Jurkat, Clone E6-1 (cell line): ENCODE results near the gene MIAT.

Source experiments
- DNase-seq: peaks from one replicate; pipeline ENCODE4 v3.0.0-alpha.2; 2011; ENCODE audit warnings: low read depth, low spot score
- H3K4me3 ChIP-seq: 2 replicates; pipeline ENCODE4 v1.5.1; 2011; ENCODE audit warnings: mild to moderate bottlenecking, low read length, control low read depth, moderate library complexity

MIAT gene

GRCh38 chr22:26660961-26661578, 3.7 kb downstream of the MIAT start:
- DNase-seq, result no peak
- no peak overlapping the region for H3K4me3 ChIP-seq

- H3K4me3 ChIP-seq, result no peak overlapping the region
These were observed 4.8 kb downstream of the MIAT start for GRCh38 chr22:26662160-26662559.

DNA sequence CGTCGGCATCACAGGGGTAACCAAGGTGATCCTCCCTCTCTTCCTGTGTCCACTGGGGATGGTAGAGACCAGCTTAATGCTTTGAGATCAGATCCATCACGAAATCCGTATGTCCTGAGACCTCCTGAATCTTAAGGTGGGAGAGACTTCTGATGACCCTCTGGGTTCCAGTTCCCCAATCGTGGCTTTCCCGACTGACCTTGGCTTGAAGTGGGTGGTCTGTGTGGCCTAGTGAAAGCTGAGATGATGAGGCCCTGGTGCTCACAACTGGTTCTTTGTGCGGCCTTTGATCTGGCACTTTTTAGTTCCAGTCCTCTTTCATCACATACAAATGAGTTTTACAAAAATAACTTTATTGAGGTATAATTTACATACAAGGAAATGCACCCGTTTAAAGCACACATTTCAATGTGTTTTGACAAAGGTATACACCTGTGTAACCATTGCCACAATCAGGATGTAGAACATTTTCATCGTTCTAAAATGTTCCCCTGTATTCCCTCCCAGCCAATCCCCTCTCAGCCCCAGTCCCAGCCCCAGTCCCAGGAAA, 6.1 kb downstream of the MIAT start:
- no peak overlapping the region for H3K4me3 ChIP-seq
- no peak for DNase-seq

More at GRCh38 chr22:26662160-26662559, 4.8 kb downstream of the MIAT start:
- no peak for DNase-seq

DNA sequence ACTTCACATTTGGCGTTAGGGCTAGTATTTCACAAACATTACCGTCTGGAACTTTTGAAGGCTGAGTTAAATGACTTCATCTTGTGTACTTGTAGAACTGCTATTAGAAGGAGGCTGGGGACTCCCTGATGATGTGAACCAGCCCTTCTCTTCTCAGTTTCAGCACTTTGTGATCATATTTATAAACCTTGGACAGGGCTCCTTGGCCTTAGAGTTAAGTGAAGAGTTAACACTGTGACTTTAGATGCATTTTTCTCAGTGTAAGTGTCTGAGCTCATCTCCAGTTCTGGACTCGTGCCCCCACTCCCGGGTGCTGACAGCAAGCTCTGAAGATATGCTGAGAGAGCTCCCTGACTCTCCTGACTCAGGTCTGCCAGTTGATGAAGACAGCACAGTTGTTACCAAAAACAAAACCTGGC, 8.4 kb downstream of the MIAT start:
- no peak for DNase-seq
- no peak overlapping the region for H3K4me3 ChIP-seq

- DNase-seq, result no peak
- no peak overlapping the region for H3K4me3 ChIP-seq
These were observed 9.8 kb downstream of the MIAT start for GRCh38 chr22:26667140-26667539.

DNA sequence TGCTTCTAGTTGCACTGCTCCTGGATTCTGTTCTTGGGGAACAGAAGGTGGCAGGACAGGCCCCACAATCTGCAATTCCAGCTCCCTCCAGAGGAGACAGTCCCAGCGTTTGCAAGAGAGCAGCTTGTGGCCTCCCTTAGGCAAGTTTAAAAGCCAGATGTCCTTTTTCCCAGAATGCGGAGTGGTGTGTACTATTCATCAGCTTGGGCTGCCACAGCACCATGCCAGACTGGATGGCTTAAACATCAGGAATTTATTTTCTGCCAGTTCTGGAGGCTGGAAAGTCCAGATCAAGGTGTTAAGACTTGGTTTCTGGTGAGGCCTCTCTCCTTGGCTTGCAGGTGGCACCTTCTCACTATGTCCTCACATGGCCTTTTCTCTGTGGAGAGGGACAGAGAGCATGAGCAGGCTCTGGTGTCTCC, 11.7 kb downstream of the MIAT start:
- no peak overlapping the region for H3K4me3 ChIP-seq
- peak; percentile 59 for DNase-seq

GRCh38 chr22:26670459-26670858, 13.1 kb downstream of the MIAT start:
- no peak for DNase-seq
- H3K4me3 ChIP-seq, result no peak overlapping the region

GRCh38 chr22:26671317-26672059, 14.1 kb downstream of the MIAT start:
- peak; percentile 75 for DNase-seq
- peak overlapping the region; percentile 29 for H3K4me3 ChIP-seq

- peak overlapping the region; percentile 95 for H3K4me3 ChIP-seq
- no peak for DNase-seq
These were observed 14.7 kb downstream of the MIAT start for GRCh38 chr22:26672060-26672471.

GRCh38 chr22:26672590-26673468, 15.4 kb downstream of the MIAT start:
- peak; percentile 97 for DNase-seq
- peak overlapping the region; percentile 95 for H3K4me3 ChIP-seq

DNA sequence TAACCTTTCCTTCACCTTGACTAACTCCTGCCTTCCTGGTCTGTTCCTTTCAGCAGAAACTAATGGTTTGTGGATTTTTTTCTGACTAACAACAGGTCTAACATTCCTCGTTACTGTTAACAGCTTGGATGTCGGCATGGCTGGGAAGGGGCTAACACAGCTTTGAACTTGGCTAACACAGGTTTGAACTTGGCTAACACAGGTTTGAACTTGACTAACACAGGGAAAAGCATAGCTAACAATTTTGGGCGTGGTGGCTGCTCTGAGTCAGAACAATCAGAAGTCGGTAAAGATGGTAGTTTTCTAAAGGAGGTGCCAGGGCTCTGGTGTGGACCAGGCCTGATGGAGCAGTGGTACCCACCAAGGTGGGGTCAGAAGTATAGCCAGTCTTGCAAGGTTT, 16.1 kb downstream of the MIAT start:
- DNase-seq, result no peak

DNA sequence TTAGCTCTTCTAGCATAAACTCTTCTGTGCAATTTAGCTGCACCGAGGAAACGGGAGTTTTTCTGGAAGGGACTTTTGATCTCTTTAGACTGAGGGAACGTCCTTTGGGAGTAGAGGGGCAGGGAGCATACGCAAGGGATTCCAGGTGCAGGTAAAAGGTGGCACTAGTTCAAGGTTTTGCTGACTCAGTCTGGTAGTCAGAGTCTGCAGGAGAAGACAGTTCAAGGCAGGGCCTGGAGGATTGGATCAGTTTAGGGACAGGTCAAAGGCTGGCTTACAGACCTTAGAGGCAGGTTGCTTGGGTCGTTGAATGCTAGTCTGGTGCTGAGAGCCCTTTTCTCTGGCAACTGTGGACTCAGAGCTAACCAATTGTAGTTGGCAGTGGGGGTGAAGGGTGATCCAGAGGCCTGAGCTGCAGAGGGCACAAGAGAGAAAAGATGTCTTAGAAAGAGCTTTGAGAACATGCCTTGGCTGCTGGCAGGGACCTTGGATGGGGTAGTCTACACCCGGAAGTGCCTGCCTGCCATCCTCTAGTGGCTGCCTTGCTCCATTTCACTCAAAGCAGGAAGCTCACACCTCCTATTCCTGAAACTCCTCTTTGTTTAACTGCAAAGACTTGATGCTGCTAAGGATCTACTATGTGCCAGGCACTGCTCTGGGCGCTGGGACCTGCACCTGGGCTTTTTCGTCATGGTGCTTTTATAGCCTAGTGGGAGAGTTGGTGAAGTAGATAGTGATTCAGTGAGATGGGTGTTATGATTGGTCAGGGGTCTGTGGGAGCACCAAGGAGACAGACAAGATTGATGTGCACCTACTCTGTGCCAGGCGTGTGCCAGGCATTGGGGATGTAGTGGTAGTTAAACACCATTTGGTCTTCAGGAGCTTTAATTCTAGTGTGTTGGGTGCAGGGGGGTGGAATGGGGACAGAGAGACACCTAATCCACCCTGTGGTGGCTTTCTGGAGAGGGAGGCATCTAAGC, 17.1 kb downstream of the MIAT start:
- H3K4me3 ChIP-seq, result peak overlapping the region; percentile 95
- peak; percentile 53 for DNase-seq

More for the DNA sequence above, 16.1 kb downstream of the MIAT start:
- H3K4me3 ChIP-seq, result peak overlapping the region; percentile 95

DNA sequence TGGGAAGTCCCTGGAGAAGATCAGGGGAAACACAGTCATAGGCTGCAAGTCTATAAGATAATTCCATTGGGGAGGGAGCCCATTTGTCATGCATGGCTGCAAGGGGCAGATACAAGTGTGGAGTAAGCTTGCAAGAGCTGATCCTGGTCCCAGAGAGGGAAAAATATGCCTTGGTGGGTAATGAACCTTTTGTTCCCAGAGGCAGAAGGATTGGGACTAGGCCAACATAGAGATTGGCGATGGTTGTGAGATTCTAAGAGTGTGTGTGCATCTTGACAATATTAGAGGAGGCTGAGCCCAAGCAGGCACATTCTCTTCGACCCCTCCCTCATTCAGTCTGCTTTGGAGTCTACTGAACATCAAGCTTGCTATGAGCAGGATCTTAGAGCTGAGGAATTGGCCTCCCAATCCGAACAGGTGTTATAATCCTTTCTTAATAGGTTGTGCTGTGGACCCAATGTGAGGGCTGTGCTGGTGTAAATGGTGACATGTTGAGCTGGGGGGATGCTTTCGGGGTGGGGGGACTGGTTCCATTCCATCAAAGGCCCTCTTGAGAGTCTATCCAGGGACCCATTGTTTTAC, 18.4 kb downstream of the MIAT start:
- DNase-seq, result no peak
- H3K4me3 ChIP-seq, result no peak overlapping the region

- DNase-seq, result no peak
- H3K4me3 ChIP-seq, result no peak overlapping the region
These were observed 19.8 kb downstream of the MIAT start for GRCh38 chr22:26677217-26677616.

DNA sequence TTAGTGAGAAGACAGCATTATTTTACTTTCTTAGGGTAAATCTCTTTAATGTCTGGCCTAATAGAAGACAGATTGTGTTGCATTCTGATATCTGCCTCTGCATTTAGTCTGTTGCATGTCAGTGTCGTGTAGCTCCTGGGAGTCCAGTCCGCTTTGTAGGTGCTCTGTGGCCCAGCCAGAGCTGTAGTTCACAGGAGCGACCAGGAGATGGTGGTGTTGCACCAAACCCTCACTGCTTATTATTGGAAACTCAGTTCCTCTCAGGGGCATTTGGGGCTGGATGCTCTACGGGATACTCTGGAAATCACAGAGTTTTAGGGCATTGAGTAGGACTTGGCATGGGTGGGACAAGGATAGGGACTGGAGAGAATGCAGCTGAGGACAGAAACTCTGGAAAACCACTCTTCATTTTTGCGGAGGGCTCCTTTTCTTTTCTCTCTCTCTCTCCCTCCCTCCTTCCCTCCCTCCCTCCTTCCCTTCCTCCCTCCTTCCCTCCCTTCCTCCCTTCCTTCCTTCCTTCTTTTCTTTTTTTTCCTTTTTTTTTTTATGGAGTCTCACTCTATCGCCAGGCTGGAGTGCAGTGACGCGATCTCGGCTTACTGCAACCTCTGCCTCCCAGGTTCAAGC, 21.7 kb downstream of the MIAT start:
- DNase-seq, result peak; percentile 58

DNA sequence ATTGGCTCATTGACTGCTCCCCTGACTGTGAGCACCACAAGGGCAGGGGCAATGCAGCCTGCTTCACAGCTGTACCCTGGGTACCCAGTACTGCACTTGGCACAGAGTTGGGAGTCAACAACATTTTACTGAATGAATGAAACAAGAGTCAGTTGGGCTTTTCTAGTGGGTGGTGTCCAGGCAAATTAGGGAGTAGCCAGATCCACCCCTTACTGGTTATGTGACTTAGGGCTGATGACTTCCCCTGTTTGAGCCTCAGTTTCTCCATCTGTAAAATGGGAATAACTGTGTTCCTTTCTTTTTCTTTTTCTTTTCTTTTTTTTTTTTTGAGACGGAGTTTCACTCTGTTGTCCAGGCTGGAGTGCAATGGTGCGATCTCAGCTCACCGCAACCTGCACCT, 23.1 kb downstream of the MIAT start:
- no peak overlapping the region for H3K4me3 ChIP-seq
- no peak for DNase-seq

More for the DNA sequence above, 21.7 kb downstream of the MIAT start:
- no peak overlapping the region for H3K4me3 ChIP-seq

DNA sequence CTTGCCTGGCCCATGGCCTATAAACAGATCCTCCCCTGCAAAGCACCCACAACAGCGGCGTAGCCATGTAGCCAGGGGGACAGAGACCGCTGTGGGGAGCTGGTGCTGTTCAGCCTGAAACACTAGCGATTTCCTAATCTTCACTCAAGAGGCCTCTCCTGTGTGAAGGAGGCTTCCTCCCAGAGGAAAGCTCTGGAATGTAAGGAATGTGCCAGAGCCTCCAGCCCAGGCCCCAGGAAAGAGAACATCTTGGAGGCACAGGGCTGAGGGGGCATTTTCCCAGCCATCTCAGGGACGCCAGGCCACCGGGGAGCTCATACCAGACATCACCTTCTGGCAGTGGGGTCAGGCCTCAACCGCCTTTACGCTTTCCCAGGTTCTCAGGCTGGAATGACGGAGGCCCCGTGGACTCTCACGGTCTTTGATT, 24.0 kb downstream of the MIAT start:
- DNase-seq, result no peak

DNA sequence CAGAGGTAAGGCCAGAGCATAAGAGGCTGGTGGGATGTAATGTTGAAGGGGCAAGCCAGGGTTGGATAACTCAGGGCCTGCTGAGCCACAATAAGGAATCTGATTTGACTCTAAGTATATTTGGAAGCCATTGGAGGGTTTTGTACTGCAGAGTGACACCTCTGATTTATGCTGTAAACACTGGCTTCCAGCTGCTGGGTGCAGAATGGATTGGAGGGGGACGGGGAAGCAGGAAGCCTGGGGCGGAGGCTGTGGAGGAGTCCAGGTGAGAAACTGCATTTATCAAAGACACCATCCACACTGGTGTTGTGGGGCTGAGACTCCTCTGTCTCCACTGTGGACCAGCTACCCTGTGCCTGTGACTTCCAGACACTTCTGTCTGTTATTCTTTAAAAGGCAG, 26.8 kb downstream of the MIAT start:
- no peak for DNase-seq
- H3K4me3 ChIP-seq, result no peak overlapping the region

More for the DNA sequence above, 24.0 kb downstream of the MIAT start:
- no peak overlapping the region for H3K4me3 ChIP-seq
